SK-N-SH (cell line): ENCODE measurements around the gene SERP2.

Experiments used
- CTCF ChIP-seq: fragments of 200-600 bp; sonication (generic); IDR thresholded peaks from 2 replicates; pipeline ENCODE4 v1.6.1; 2017; ENCODE audit warnings: antibody characterized with exemption, mild to moderate bottlenecking, moderate library complexity
- IRF3 ChIP-seq: fragments of 150-350 bp; IDR thresholded peaks from 2 replicates; pipeline ENCODE4 v1.6.1; 2016; ENCODE audit warnings: mild to moderate bottlenecking, low read depth, low read length
- SIN3A ChIP-seq: IDR thresholded peaks from 2 replicates; pipeline ENCODE4 v1.6.1; 2012; ENCODE audit warnings: low read depth, mild to moderate bottlenecking, low read length, moderate library complexity, borderline replicate concordance

DNA sequence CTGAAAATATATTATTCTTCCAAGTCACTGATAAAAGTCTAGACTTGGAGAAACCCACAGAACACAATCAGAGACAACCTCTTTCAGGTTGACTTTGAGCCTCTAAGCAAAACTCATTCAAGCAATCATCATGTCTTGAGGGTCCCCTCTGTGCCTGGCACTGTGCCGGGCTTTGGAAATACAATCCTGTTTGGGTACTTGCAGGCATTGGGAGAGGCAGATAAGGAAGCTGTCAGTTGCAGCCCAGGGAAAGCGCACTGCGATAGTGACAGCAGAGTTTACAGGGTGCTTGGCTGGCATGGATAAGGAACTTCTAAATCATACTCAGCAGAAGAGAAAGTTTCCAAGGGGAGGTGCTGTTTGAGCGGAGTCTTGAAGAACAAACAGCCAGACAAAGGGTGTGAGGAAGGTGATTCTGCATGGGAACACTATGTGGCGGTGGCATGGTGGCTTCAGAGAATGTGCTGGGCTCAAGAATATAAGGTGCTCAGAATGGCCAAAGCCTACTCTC lies 9.1 kb downstream of the SERP2 start:
- no peak for TF ChIP-seq CTCF
- TF ChIP-seq IRF3: no peak
- no peak for TF ChIP-seq SIN3A
